GM10266 (cell line): ENCODE measurements around the gene PQBP1.

Experiments used
- DNase-seq: peaks from one replicate; pipeline ENCODE4 v3.0.0; 2012; ENCODE audit errors: extremely low spot score
- TF ChIP-seq, protein P1 (sequence below): IDR thresholded peaks from 2 replicates; pipeline ENCODE4 v1.5.1; 2012; ENCODE audit warnings: mild to moderate bottlenecking, low read depth; ENCODE audit not compliant: control insufficient read depth, insufficient read depth; ENCODE audit errors: missing control alignments

PQBP1 gene

DNA sequence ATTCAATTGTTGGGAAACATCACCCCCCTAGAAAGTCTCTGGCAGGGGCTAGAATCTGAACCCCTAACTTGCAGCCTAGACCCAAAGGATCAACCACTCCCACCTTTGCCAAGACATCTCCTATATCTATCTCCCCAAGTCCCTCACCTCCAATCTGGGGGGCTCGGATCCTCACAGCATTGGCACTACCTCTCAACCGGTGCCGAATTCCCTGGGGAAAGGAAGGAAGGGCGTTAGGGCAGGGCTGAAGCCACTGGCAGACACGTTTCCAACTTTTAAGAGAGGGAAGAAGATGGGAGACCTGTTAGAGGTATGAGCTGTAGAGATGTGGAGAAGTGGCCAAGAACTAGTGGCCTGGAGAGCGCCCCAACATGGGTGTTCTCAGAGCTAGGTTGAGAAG lies 2.8 kb upstream of the PQBP1 start:
- TF ChIP-seq, protein P1, sequence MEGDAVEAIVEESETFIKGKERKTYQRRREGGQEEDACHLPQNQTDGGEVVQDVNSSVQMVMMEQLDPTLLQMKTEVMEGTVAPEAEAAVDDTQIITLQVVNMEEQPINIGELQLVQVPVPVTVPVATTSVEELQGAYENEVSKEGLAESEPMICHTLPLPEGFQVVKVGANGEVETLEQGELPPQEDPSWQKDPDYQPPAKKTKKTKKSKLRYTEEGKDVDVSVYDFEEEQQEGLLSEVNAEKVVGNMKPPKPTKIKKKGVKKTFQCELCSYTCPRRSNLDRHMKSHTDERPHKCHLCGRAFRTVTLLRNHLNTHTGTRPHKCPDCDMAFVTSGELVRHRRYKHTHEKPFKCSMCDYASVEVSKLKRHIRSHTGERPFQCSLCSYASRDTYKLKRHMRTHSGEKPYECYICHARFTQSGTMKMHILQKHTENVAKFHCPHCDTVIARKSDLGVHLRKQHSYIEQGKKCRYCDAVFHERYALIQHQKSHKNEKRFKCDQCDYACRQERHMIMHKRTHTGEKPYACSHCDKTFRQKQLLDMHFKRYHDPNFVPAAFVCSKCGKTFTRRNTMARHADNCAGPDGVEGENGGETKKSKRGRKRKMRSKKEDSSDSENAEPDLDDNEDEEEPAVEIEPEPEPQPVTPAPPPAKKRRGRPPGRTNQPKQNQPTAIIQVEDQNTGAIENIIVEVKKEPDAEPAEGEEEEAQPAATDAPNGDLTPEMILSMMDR: no peak
- no peak for DNase-seq

DNA sequence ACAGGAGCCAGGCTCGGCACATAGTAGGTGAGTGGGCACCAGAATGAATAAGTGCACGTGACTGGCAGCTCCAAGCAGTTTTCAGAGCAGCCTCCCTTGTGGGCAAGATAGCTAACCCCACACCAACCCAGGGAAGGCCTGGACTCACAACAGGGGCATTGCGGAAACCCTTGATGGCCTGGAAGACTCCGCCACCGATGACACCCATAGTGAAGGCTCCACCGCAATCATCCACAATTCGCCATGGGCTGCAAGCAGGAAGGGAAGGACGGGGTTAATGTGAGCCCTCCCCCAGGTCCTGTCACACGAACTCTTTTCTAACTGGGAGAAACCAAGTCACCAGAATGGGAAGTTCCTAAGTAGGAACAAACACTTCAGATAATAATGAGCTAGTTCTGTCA lies 1.1 kb upstream of the PQBP1 start:
- TF ChIP-seq, protein P1: no peak
- no peak for DNase-seq

DNA sequence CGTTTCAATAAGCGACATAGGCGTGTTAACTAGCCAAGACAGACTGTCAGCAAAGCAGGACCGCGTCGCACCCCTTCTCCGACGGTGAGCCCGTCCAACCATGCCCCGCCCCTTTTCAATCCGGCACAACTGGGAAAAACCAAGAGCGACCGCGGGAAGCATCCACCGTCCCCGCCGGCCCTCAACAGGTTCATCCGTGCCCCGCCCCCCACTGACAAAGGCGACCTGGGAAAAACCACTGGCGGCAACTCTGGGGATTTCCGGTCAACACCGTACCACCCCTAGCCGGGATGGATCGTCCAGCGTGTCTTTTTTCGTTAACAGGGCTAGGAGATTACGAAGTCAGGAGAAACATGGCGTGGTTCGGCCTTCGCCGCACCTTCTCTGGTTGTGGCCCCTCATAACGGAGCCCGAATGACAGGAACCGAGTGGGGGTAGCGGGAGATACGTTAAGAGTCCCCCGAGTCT lies 539 bp upstream of the PQBP1 start:
- TF ChIP-seq, protein P1: no peak
- DNase-seq: no peak

DNA sequence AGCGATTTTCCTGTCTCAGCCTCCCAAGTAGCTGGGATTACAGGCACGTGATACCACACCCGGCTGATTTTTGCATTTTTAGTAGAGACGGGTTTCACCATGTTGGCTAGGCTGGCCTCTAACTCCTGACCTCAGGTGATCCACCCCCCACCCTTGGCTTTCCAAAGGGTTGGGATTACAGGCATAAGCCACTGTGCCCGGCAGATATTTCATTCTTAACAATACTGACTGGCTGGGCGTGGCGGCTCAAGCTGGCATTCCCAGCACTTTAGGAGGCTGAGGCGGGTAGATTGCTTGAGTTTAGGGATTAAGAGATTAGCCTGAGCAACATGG lies 1.3 kb downstream of the PQBP1 start:
- no peak for DNase-seq
- TF ChIP-seq, protein P1: no peak

DNA sequence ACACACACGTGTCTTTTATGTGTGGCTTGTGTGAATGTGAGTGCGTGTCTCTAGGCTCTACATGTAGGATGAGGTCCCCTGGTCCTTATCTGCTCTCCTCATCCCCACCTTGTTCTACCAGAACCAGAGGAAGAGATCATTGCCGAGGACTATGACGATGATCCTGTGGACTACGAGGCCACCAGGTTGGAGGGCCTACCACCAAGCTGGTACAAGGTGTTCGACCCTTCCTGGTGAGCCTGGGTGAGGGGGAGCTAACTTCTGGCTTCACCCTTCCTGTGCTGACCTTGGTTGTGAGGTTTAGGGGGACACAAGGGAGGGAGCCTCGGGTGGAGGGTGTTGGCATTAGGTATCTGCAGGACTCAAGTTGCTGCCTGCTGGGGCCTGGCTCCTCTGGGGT lies 3.3 kb downstream of the PQBP1 start:
- TF ChIP-seq, protein P1: no peak

DNA sequence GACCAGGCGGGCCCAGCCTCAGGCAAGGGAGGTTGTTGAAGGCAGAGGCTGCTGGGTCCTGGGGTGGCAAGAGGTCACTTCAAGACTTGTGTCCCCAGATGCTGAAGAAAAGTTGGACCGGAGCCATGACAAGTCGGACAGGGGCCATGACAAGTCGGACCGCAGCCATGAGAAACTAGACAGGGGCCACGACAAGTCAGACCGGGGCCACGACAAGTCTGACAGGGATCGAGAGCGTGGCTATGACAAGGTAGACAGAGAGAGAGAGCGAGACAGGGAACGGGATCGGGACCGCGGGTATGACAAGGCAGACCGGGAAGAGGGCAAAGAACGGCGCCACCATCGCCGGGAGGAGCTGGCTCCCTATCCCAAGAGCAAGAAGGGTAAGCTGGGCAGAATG lies 4.4 kb downstream of the PQBP1 start:
- TF ChIP-seq, protein P1: no peak
- DNase-seq: no peak

More for the DNA sequence above, 3.3 kb downstream of the PQBP1 start:
- DNase-seq: no peak

DNA sequence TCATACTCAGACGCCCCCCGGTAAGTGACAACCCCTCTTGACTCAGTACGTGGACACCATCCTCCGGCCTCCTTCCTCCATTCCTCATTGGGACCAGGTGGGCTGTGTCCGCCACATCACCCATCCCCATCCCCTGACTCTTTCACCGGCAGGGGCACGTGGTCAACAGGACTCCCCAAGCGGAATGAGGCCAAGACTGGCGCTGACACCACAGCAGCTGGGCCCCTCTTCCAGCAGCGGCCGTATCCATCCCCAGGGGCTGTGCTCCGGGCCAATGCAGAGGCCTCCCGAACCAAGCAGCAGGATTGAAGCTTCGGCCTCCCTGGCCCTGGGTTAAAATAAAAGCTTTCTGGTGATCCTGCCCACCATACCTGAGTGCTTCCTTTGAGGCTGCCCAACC lies 5.0 kb downstream of the PQBP1 start:
- TF ChIP-seq, protein P1: no peak
- DNase-seq: no peak
